ENCODE measurements around the gene IFT172. TPM values are rescaled to one million over a fixed set of nuclear protein-coding genes. Genes with fewer than 3 reads are reported as not detected.

The IFT172 gene
- polyA plus RNA-seq, 2 of the 4 experiments (the other 2 are of a cell fraction) = 14.0 to 21.6 TPM

- no peak for FAIRE-seq
Observed at GRCh38 chr2:27506587-27506986, 17.0 kb upstream of the IFT172 start.

GRCh38 chr2:27502142-27502541 lies 12.6 kb upstream of the IFT172 start:
- no peak for FAIRE-seq
- CTCF ChIA-PET = interaction anchor here (0.7 to 1.9 kb wide), 3 partner anchors 9 to 74 kb away, joined by 3 to 5 read pairs (median 4); partner anchors contain the start of gene NRBP1
- Histone ChIP-seq H3K9me3 (no peaks in the 10 kb centered on the region), H3K4me1 (no peaks in the 10 kb centered on the region), H3K4me2 (no peak overlapping the region), H3K27ac (no peak overlapping the region), H3K4me3 (no peak overlapping the region)
- ATAC-seq = no peak
- POLR2A ChIA-PET = no interaction called here
- DNase-seq (ENCODE audit: low read depth in 1 of 2, low spot score in 1 of 2) = no peak
- 81% methylated on average over 4 of the region's 4 CpGs for WGBS (ENCODE audit: missing lambda C conversion rate)
- no peak for TF ChIP-seq MYC (IDR thresholded peaks at IDR 0.05; ENCODE audit: borderline replicate concordance, low read length)
- TF ChIP-seq, protein P1, sequence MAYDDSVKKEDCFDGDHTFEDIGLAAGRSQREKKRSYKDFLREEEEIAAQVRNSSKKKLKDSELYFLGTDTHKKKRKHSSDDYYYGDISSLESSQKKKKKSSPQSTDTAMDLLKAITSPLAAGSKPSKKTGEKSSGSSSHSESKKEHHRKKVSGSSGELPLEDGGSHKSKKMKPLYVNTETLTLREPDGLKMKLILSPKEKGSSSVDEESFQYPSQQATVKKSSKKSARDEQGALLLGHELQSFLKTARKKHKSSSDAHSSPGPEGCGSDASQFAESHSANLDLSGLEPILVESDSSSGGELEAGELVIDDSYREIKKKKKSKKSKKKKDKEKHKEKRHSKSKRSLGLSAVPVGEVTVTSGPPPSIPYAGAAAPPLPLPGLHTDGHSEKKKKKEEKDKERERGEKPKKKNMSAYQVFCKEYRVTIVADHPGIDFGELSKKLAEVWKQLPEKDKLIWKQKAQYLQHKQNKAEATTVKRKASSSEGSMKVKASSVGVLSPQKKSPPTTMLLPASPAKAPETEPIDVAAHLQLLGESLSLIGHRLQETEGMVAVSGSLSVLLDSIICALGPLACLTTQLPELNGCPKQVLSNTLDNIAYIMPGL (CRISPR knock-in tag; IDR thresholded peaks at IDR 0.05; ENCODE audit: borderline replicate concordance) = no peak
- no peak for TF ChIP-seq EHF (CRISPR knock-in tag; IDR thresholded peaks at IDR 0.05)
- TF ChIP-seq FOXS1 (CRISPR knock-in tag; IDR thresholded peaks at IDR 0.05) = no peak
- TF ChIP-seq, protein P2, sequence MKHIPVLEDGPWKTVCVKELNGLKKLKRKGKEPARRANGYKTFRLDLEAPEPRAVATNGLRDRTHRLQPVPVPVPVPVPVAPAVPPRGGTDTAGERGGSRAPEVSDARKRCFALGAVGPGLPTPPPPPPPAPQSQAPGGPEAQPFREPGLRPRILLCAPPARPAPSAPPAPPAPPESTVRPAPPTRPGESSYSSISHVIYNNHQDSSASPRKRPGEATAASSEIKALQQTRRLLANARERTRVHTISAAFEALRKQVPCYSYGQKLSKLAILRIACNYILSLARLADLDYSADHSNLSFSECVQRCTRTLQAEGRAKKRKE (CRISPR knock-in tag; IDR thresholded peaks at IDR 0.05; ENCODE audit: low read depth) = no peak
- TF ChIP-seq TFCP2L1 (CRISPR knock-in tag; IDR thresholded peaks at IDR 0.05) = no peak
- TF ChIP-seq HES2 (IDR thresholded peaks at IDR 0.05) = no peak
- no peak for TF ChIP-seq JUN (IDR thresholded peaks at IDR 0.05)
- TF ChIP-seq, protein P3, sequence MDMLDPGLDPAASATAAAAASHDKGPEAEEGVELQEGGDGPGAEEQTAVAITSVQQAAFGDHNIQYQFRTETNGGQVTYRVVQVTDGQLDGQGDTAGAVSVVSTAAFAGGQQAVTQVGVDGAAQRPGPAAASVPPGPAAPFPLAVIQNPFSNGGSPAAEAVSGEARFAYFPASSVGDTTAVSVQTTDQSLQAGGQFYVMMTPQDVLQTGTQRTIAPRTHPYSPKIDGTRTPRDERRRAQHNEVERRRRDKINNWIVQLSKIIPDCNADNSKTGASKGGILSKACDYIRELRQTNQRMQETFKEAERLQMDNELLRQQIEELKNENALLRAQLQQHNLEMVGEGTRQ (IDR thresholded peaks at IDR 0.05) = no peak
- TF ChIP-seq HEYL (CRISPR knock-in tag; IDR thresholded peaks at IDR 0.05) = no peak

More at GRCh38 chr2:27506587-27506986, 17.0 kb upstream of the IFT172 start:
- no peak overlapping the region for H3K4me3 ChIP-seq
- ATAC-seq = no peak
- POLR2A ChIA-PET = no interaction called here
- no peak for DNase-seq (ENCODE audit: low read depth in 1 of 2, low spot score in 1 of 2)
- WGBS (ENCODE audit: missing lambda C conversion rate) = 54% methylated on average over 6 of the region's 6 CpGs
- TF ChIP-seq HOXB5 (CRISPR knock-in tag; IDR thresholded peaks at IDR 0.05) (no peak), CTCF (IDR thresholded peaks at IDR 0.05) (no peak), TP53 (CRISPR knock-in tag; IDR thresholded peaks at IDR 0.05) (no peak), FOSL2 (IDR thresholded peaks at IDR 0.05) (no peak), FOSL2 (CRISPR knock-in tag; IDR thresholded peaks at IDR 0.05) (no peak), HOXB13 (CRISPR knock-in tag; IDR thresholded peaks at IDR 0.05; ENCODE audit: low read depth) (no peak), GATA3 (IDR thresholded peaks at IDR 0.05; ENCODE audit: borderline replicate concordance) (no peak), E2F6 (IDR thresholded peaks at IDR 0.05; ENCODE audit: borderline replicate concordance, low read depth) (no peak), RAD21 (conservative IDR thresholded peaks at IDR 0.05 in 1 of 2, IDR thresholded peaks at IDR 0.05 in 1 of 2) (no peak), MAZ (IDR thresholded peaks at IDR 0.05; ENCODE audit: borderline replicate concordance, low read depth, low read length) (no peak), CBX2 (IDR thresholded peaks at IDR 0.05; ENCODE audit: borderline replicate concordance, low read depth) (no peak), PHF8 (IDR thresholded peaks at IDR 0.05; ENCODE audit: borderline replicate concordance, low read depth) (no peak)
- TF ChIP-seq, protein P1 (CRISPR knock-in tag; IDR thresholded peaks at IDR 0.05; ENCODE audit: borderline replicate concordance) = no peak
- TF ChIP-seq, protein P4, sequence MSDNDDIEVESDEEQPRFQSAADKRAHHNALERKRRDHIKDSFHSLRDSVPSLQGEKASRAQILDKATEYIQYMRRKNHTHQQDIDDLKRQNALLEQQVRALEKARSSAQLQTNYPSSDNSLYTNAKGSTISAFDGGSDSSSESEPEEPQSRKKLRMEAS (IDR thresholded peaks at IDR 0.05) = no peak
- TF ChIP-seq, protein P5, sequence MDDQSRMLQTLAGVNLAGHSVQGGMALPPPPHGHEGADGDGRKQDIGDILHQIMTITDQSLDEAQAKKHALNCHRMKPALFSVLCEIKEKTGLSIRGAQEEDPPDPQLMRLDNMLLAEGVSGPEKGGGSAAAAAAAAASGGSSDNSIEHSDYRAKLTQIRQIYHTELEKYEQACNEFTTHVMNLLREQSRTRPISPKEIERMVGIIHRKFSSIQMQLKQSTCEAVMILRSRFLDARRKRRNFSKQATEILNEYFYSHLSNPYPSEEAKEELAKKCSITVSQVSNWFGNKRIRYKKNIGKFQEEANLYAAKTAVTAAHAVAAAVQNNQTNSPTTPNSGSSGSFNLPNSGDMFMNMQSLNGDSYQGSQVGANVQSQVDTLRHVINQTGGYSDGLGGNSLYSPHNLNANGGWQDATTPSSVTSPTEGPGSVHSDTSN (IDR thresholded peaks at IDR 0.05) = no peak
- TF ChIP-seq, protein P3 (IDR thresholded peaks at IDR 0.05) = no peak
- no peaks in the 10 kb centered on the region for H3K4me1 ChIP-seq
- no peak overlapping the region for H3K27ac ChIP-seq
- H3K4me2 ChIP-seq = no peak overlapping the region
- H3K9me3 ChIP-seq = no peaks in the 10 kb centered on the region
- CTCF ChIA-PET = interaction anchor here (1.1 kb wide), 1 partner anchor 26 kb away, joined by 3 read pairs; no protein-coding TSS in a partner anchor
